ENCODE results near the gene PHLDA1. TPM values are rescaled to one million over a fixed set of nuclear protein-coding genes. Genes with fewer than 3 reads are reported as not detected.

The PHLDA1 gene
- total RNA-seq, 4 donors from 2014 or later, result 4.2 to 8.4 (median 7.0) TPM

DNA sequence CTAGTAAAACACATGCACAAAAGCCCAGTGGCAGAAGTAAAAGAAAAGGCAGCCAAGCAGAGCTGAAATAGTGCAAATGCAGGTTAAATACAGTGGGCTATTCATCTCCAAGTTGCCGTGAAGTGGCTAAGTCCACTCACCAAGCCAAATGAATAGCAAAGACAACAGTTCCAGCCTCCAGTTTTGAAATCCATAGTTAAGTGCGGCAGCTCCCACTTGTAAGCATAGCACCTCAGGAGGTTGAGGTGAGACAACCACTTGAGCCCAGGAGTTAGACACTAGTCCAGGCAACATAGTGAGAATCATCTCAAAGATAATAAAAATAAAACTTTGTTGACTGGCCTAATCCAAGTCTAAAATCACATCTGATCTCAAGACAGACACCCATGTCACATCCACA lies 9.8 kb upstream of the PHLDA1 start:
- H3K4me1 ChIP-seq, result peaks cover 0 to 8% (median 2%) of the 10 kb centered on the region in 4 donors
- H3K36me3 ChIP-seq, result no peaks in the 10 kb centered on the region
- no peak for DNase-seq
- 91 to 94% methylated on average over 2 of the region's 2 CpGs for WGBS, 2 donors (ENCODE audit: low coverage in 1 of 2)
- H3K27me3 ChIP-seq, result no peaks in the 10 kb centered on the region
- TF ChIP-seq POLR2A (IDR thresholded peaks at IDR 0.05), result no peak
- TF ChIP-seq, protein P1, sequence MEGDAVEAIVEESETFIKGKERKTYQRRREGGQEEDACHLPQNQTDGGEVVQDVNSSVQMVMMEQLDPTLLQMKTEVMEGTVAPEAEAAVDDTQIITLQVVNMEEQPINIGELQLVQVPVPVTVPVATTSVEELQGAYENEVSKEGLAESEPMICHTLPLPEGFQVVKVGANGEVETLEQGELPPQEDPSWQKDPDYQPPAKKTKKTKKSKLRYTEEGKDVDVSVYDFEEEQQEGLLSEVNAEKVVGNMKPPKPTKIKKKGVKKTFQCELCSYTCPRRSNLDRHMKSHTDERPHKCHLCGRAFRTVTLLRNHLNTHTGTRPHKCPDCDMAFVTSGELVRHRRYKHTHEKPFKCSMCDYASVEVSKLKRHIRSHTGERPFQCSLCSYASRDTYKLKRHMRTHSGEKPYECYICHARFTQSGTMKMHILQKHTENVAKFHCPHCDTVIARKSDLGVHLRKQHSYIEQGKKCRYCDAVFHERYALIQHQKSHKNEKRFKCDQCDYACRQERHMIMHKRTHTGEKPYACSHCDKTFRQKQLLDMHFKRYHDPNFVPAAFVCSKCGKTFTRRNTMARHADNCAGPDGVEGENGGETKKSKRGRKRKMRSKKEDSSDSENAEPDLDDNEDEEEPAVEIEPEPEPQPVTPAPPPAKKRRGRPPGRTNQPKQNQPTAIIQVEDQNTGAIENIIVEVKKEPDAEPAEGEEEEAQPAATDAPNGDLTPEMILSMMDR (IDR thresholded peaks at IDR 0.05), result no peak
- TF ChIP-seq EP300 (IDR thresholded peaks at IDR 0.05; ENCODE audit: low read depth), result no peak
- TF ChIP-seq POLR2AphosphoS5 (IDR thresholded peaks at IDR 0.05), result no peak
- in situ Hi-C loops (cut with MboI; ENCODE audit: low pct_ligation_motif_present in 1 of 4, low pct_unique_long_range_greater_than_20kb in 1 of 4, low sequenced_read_pairs in 3 of 4), result loop anchor here in 2 of 4 donors (10.0 to 25.0 kb wide), 2 partner anchors 504 to 507 kb away; no protein-coding TSS in a partner anchor
- H3K9me3 ChIP-seq, result no peaks in the 10 kb centered on the region
- intact Hi-C loops (cut with DNase I; ENCODE audit: low total_unique reads), result no loop called here
- H3K4me3 ChIP-seq, result no peak overlapping the region
- no peak overlapping the region for H3K27ac ChIP-seq

- Histone ChIP-seq H3K4me1 (peaks cover 0 to 8% (median 2%) of the 10 kb centered on the region in 4 donors), H3K27ac (no peak overlapping the region), H3K9me3 (no peaks in the 10 kb centered on the region), H3K36me3 (no peaks in the 10 kb centered on the region), H3K4me3 (no peak overlapping the region), H3K27me3 (no peaks in the 10 kb centered on the region)
- DNase-seq, result no peak
- 82% methylated on average over 4 of the region's 4 CpGs; no CpG with 5 or more reads in 1 of the 2 donors for WGBS, 2 donors (ENCODE audit: low coverage in 1 of 2)
- in situ Hi-C loops (cut with MboI; ENCODE audit: low pct_ligation_motif_present in 1 of 4, low pct_unique_long_range_greater_than_20kb in 1 of 4, low sequenced_read_pairs in 3 of 4), result loop anchor here in 2 of 4 donors (10.0 to 25.0 kb wide), 2 partner anchors 503 to 506 kb away; no protein-coding TSS in a partner anchor
- intact Hi-C loops (cut with DNase I; ENCODE audit: low total_unique reads), result no loop called here
- no peak for TF ChIP-seq POLR2AphosphoS5 (IDR thresholded peaks at IDR 0.05)
- no peak for TF ChIP-seq EP300 (IDR thresholded peaks at IDR 0.05; ENCODE audit: low read depth)
- TF ChIP-seq POLR2A (IDR thresholded peaks at IDR 0.05), result no peak
- TF ChIP-seq, protein P1 (IDR thresholded peaks at IDR 0.05), result no peak
Measured at GRCh38 chr12:76040461-76040860, 8.9 kb upstream of the PHLDA1 start.

- DNase-seq, result no peak
- Histone ChIP-seq H3K27ac (no peak overlapping the region), H3K4me3 (no peak overlapping the region), H3K9me3 (no peaks in the 10 kb centered on the region), H3K27me3 (no peaks in the 10 kb centered on the region), H3K4me1 (peaks cover 0 to 14% (median 2%) of the 10 kb centered on the region in 4 donors), H3K36me3 (no peaks in the 10 kb centered on the region)
- intact Hi-C loops (cut with DNase I; ENCODE audit: low total_unique reads) (loop anchor here (5.0 kb wide), 1 partner anchor 511 kb away; no protein-coding TSS in a partner anchor), in situ Hi-C loops (cut with MboI; ENCODE audit: low pct_ligation_motif_present in 1 of 4, low pct_unique_long_range_greater_than_20kb in 1 of 4, low sequenced_read_pairs in 3 of 4) (loop anchor here in 3 of 4 donors (5.0 to 25.0 kb wide), 4 partner anchors 223 to 511 kb away; no protein-coding TSS in a partner anchor)
- WGBS, 2 donors (ENCODE audit: low coverage in 1 of 2), result 60 to 100% methylated on average over 2 of the region's 2 CpGs
- TF ChIP-seq, protein P1 (IDR thresholded peaks at IDR 0.05), result no peak
- TF ChIP-seq EP300 (IDR thresholded peaks at IDR 0.05; ENCODE audit: low read depth) (no peak), POLR2A (IDR thresholded peaks at IDR 0.05) (no peak), POLR2AphosphoS5 (IDR thresholded peaks at IDR 0.05) (no peak)
Measured at GRCh38 chr12:76038176-76038575, 6.6 kb upstream of the PHLDA1 start.

- in situ Hi-C loops (cut with MboI; ENCODE audit: low pct_ligation_motif_present in 1 of 4, low pct_unique_long_range_greater_than_20kb in 1 of 4, low sequenced_read_pairs in 3 of 4) (loop anchor here in 3 of 4 donors (5.0 to 25.0 kb wide), 4 partner anchors 223 to 510 kb away; no protein-coding TSS in a partner anchor), intact Hi-C loops (cut with DNase I; ENCODE audit: low total_unique reads) (loop anchor here (5.0 kb wide), 1 partner anchor 510 kb away; no protein-coding TSS in a partner anchor)
- TF ChIP-seq POLR2AphosphoS5 (IDR thresholded peaks at IDR 0.05) (no peak), POLR2A (IDR thresholded peaks at IDR 0.05) (no peak), EP300 (IDR thresholded peaks at IDR 0.05; ENCODE audit: low read depth) (no peak)
- TF ChIP-seq, protein P1 (IDR thresholded peaks at IDR 0.05), result peak; percentile 72 to 89 (median 82)
- DNase-seq, result no peak
- peaks cover 0 to 22% (median 5%) of the 10 kb centered on the region in 4 donors for H3K4me1 ChIP-seq
- H3K36me3 ChIP-seq, result no peaks in the 10 kb centered on the region
- no peaks in the 10 kb centered on the region for H3K9me3 ChIP-seq
- no peaks in the 10 kb centered on the region for H3K27me3 ChIP-seq
- no peak overlapping the region for H3K4me3 ChIP-seq
- 33 to 34% methylated on average over 11 to 13 of the region's 13 CpGs for WGBS, 2 donors (ENCODE audit: low coverage in 1 of 2)
- H3K27ac ChIP-seq, result no peak overlapping the region
Measured at GRCh38 chr12:76037130-76038103, 5.8 kb upstream of the PHLDA1 start.

All from transverse colon (tissue), 4 donors.